SK-N-SH treated with all-trans-retinoic acid at 6 μM for 48 hours (cell line): ENCODE measurements around the gene FLAD1.

Experiments
- ATAC-seq: fragments of 200-7000 bp; cut with Tn5 transposase; 3 replicates; pipeline ENCODE4 v1.9.1; 2020; ENCODE audit warnings: mild to moderate bottlenecking, moderate library complexity
- ARNTL ChIP-seq: fragments of 450-650 bp; formaldehyde crosslinking; IDR thresholded peaks from 2 replicates; pipeline ENCODE4 v1.5.0; 2020; ENCODE audit warnings: low read depth, mild to moderate bottlenecking, moderate library complexity, borderline replicate concordance
- BACH2 ChIP-seq: fragments of 250-450 bp; sonication (Bioruptor Pico); IDR thresholded peaks from 2 replicates; pipeline ENCODE4 v1.9.0; 2021; ENCODE audit warnings: mild to moderate bottlenecking, borderline replicate concordance
- CSDC2 ChIP-seq: fragments of 250-450 bp; sonication (Bioruptor Pico); IDR thresholded peaks from 2 replicates; pipeline ENCODE4 v1.5.0; 2020; ENCODE audit warnings: mild to moderate bottlenecking, moderate library complexity
- CSRNP3 ChIP-seq: fragments of 250-450 bp; sonication (Bioruptor Pico); IDR thresholded peaks from 2 replicates; pipeline ENCODE4 v1.5.1; 2021; ENCODE audit warnings: mild to moderate bottlenecking, moderate library complexity
- ESRRG ChIP-seq: fragments of 250-450 bp; sonication (Bioruptor Pico); IDR thresholded peaks from 2 replicates; pipeline ENCODE4 v1.6.1; 2021; ENCODE audit warnings: mild to moderate bottlenecking
- GLIS3 ChIP-seq: fragments of 250-450 bp; sonication (Bioruptor Pico); IDR thresholded peaks from 2 replicates; pipeline ENCODE4 v1.5.0; 2020; ENCODE audit warnings: mild to moderate bottlenecking, moderate library complexity
- ISL1 ChIP-seq: fragments of 250-450 bp; sonication (Bioruptor Pico); IDR thresholded peaks from 2 replicates; pipeline ENCODE4 v2.1.2; 2022; ENCODE audit warnings: mild to moderate bottlenecking, moderate library complexity
- OSR1 ChIP-seq: fragments of 250-450 bp; sonication (Bioruptor Pico); IDR thresholded peaks from 2 replicates; pipeline ENCODE4 v1.8.0; 2022; ENCODE audit warnings: moderate library complexity, mild to moderate bottlenecking, inconsistent platforms
- PPARA ChIP-seq: fragments of 250-450 bp; sonication (Bioruptor Pico); IDR thresholded peaks from 2 replicates; pipeline ENCODE4 v1.5.0; 2020; ENCODE audit warnings: mild to moderate bottlenecking, borderline replicate concordance
- SNAI2 ChIP-seq: fragments of 250-450 bp; sonication (Bioruptor Pico); IDR thresholded peaks from 2 replicates; pipeline ENCODE4 v1.5.0; 2020; ENCODE audit warnings: mild to moderate bottlenecking, moderate library complexity
- TCF4 ChIP-seq: fragments of 250-450 bp; sonication (Bioruptor Pico); IDR thresholded peaks from 2 replicates; pipeline ENCODE4 v1.8.0; 2021; ENCODE audit warnings: mild to moderate bottlenecking, moderate library complexity, borderline replicate concordance
- TOX ChIP-seq: fragments of 250-450 bp; sonication (Bioruptor Pico); IDR thresholded peaks from 2 replicates; pipeline ENCODE4 v1.8.0; 2021; ENCODE audit warnings: mild to moderate bottlenecking, moderate library complexity, borderline replicate concordance
- ZC3H10 ChIP-seq: fragments of 250-450 bp; sonication (Bioruptor Pico); IDR thresholded peaks from 2 replicates; pipeline ENCODE4 v1.5.1; 2021; ENCODE audit warnings: mild to moderate bottlenecking, moderate library complexity
- ZFP3 ChIP-seq: fragments of 250-450 bp; sonication (Bioruptor Pico); IDR thresholded peaks from 2 replicates; pipeline ENCODE4 v1.5.0; 2020; ENCODE audit warnings: mild to moderate bottlenecking, moderate library complexity
- ZFP30 ChIP-seq: fragments of 450-650 bp; formaldehyde crosslinking; IDR thresholded peaks from 2 replicates; pipeline ENCODE4 v1.5.0; 2022; ENCODE audit warnings: mild to moderate bottlenecking, moderate library complexity
- ZNF565 ChIP-seq: fragments of 450-650 bp; formaldehyde crosslinking; conservative IDR thresholded peaks from 2 replicates; pipeline ENCODE4 v1.5.0; 2020; ENCODE audit warnings: low read depth, mild to moderate bottlenecking, moderate library complexity
- ZNF70 ChIP-seq: fragments of 450-650 bp; formaldehyde crosslinking; IDR thresholded peaks from 2 replicates; pipeline ENCODE4 v1.5.0; 2020; ENCODE audit warnings: mild to moderate bottlenecking, moderate library complexity
- TF ChIP-seq, protein P1 (sequence below): fragments of 250-450 bp; sonication (Bioruptor Pico); IDR thresholded peaks from 2 replicates; pipeline ENCODE4 v1.5.1; 2020; ENCODE audit warnings: low read depth, mild to moderate bottlenecking, moderate library complexity
- TF ChIP-seq, protein P2 (sequence below): fragments of 250-450 bp; sonication (Bioruptor Pico); IDR thresholded peaks from 2 replicates; pipeline ENCODE4 v1.5.0; 2020; ENCODE audit warnings: mild to moderate bottlenecking, moderate library complexity
- TF ChIP-seq, protein P3 (sequence below): fragments of 250-450 bp; sonication (Bioruptor Pico); IDR thresholded peaks from 2 replicates; pipeline ENCODE4 v1.8.0; 2021; ENCODE audit warnings: low read depth, mild to moderate bottlenecking, moderate library complexity, borderline replicate concordance

Gene FLAD1

GRCh38 chr1:154945962-154946850, 36.9 kb upstream of the FLAD1 start:
- TF ChIP-seq ZNF70 (CRISPR knock-in tag) (no peak), OSR1 (CRISPR knock-in tag) (no peak), ZFP30 (CRISPR knock-in tag) (no peak), ZNF565 (CRISPR knock-in tag) (no peak), CSRNP3 (CRISPR knock-in tag) (no peak), BACH2 (no peak), ISL1 (CRISPR knock-in tag) (no peak), ESRRG (CRISPR knock-in tag) (no peak), ZC3H10 (CRISPR knock-in tag) (no peak), PPARA (CRISPR knock-in tag) (no peak), TOX (CRISPR knock-in tag) (no peak), ZFP3 (CRISPR knock-in tag) (no peak), ARNTL (CRISPR knock-in tag) (no peak), CSDC2 (no peak), SNAI2 (CRISPR knock-in tag) (no peak), GLIS3 (CRISPR knock-in tag) (no peak), TCF4 (CRISPR knock-in tag) (no peak)
- TF ChIP-seq, protein P1, sequence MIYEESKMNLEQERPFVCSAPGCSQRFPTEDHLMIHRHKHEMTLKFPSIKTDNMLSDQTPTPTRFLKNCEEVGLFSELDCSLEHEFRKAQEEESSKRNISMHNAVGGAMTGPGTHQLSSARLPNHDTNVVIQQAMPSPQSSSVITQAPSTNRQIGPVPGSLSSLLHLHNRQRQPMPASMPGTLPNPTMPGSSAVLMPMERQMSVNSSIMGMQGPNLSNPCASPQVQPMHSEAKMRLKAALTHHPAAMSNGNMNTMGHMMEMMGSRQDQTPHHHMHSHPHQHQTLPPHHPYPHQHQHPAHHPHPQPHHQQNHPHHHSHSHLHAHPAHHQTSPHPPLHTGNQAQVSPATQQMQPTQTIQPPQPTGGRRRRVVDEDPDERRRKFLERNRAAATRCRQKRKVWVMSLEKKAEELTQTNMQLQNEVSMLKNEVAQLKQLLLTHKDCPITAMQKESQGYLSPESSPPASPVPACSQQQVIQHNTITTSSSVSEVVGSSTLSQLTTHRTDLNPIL (CRISPR knock-in tag): no peak
- TF ChIP-seq, protein P2, sequence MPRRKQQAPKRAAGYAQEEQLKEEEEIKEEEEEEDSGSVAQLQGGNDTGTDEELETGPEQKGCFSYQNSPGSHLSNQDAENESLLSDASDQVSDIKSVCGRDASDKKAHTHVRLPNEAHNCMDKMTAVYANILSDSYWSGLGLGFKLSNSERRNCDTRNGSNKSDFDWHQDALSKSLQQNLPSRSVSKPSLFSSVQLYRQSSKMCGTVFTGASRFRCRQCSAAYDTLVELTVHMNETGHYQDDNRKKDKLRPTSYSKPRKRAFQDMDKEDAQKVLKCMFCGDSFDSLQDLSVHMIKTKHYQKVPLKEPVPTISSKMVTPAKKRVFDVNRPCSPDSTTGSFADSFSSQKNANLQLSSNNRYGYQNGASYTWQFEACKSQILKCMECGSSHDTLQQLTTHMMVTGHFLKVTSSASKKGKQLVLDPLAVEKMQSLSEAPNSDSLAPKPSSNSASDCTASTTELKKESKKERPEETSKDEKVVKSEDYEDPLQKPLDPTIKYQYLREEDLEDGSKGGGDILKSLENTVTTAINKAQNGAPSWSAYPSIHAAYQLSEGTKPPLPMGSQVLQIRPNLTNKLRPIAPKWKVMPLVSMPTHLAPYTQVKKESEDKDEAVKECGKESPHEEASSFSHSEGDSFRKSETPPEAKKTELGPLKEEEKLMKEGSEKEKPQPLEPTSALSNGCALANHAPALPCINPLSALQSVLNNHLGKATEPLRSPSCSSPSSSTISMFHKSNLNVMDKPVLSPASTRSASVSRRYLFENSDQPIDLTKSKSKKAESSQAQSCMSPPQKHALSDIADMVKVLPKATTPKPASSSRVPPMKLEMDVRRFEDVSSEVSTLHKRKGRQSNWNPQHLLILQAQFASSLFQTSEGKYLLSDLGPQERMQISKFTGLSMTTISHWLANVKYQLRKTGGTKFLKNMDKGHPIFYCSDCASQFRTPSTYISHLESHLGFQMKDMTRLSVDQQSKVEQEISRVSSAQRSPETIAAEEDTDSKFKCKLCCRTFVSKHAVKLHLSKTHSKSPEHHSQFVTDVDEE: no peak
- TF ChIP-seq, protein P3, sequence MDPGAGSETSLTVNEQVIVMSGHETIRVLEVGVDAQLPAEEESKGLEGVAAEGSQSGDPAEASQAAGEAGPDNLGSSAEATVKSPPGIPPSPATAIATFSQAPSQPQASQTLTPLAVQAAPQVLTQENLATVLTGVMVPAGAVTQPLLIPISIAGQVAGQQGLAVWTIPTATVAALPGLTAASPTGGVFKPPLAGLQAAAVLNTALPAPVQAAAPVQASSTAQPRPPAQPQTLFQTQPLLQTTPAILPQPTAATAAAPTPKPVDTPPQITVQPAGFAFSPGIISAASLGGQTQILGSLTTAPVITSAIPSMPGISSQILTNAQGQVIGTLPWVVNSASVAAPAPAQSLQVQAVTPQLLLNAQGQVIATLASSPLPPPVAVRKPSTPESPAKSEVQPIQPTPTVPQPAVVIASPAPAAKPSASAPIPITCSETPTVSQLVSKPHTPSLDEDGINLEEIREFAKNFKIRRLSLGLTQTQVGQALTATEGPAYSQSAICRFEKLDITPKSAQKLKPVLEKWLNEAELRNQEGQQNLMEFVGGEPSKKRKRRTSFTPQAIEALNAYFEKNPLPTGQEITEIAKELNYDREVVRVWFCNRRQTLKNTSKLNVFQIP: no peak
- TF ChIP-seq, all 23 proteins: peak for 0
- ATAC-seq: no peak

DNA sequence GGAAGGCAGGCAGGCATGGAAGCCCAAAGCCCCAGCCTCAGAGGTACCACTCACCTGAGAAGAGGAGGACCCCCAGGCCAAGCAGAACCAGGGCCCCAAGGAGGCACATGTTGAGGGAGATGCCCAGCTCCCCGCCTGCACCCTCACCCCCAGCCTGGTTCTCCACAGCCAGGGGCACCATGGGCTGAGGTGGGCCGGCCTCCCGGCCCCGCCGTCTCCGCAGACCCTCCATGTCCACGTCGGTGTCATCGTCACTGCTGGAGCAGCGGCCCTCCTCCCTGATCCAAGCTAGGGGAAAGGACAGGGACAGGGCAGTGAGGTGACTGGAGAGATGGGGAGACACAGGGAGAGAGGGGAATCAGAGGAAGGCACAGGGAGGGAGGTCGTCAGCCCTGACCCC, 35.1 kb upstream of the FLAD1 start:
- ATAC-seq: no peak
- TF ChIP-seq ISL1 (CRISPR knock-in tag): no peak
- no peak for TF ChIP-seq ARNTL (CRISPR knock-in tag)
- no peak for TF ChIP-seq ZNF565 (CRISPR knock-in tag)
- TF ChIP-seq, protein P1 (CRISPR knock-in tag): no peak
- TF ChIP-seq TOX (CRISPR knock-in tag): no peak
- no peak for TF ChIP-seq GLIS3 (CRISPR knock-in tag)
- no peak for TF ChIP-seq SNAI2 (CRISPR knock-in tag)
- no peak for TF ChIP-seq TCF4 (CRISPR knock-in tag)
- TF ChIP-seq CSDC2: no peak
- TF ChIP-seq BACH2: no peak
- TF ChIP-seq, protein P2: no peak
- TF ChIP-seq ZNF70 (CRISPR knock-in tag): no peak
